ENCODE results near the gene PRSS56.

The PRSS56 gene

GRCh38 chr2:232574674-232575403 is 54.7 kb downstream of the PRSS56 start:
- DNase-seq, result no peak

Measured in NCI-H2081 (cell line).